ENCODE results near the gene POLE3. TPM values are rescaled to one million over a fixed set of nuclear protein-coding genes. Genes with fewer than 3 reads are reported as not detected.

POLE3 gene
- total RNA-seq, 6 experiments from 2014 or later: 13.8 to 24.5 (median 16.6) TPM

DNA sequence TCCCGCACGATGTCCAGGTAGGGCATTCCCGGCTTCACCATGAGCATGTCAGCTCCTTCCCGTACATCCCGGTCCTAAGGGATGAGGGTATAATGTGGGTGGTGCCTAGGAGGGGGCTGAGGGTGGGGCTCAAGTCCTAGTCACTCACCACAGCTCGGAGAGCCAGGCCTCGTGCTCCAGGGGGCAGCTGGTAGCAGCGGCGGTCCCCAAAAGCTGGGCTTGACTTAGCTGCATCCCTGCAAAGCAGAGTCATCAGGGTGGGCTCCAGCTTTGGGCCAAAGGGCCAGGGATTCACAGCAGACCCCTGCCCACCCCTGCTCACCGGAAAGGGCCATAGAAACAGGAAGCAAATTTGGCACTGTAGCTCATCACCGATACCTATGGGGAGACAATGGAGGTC, 21.0 kb downstream of the POLE3 start:
- Histone ChIP-seq H3K27me3 (no peaks in the 10 kb centered on the region), H3K9me3 (no peaks in the 10 kb centered on the region), H3K4me1 (peaks cover 0 to 63% (median 24%) of the 10 kb centered on the region in 4 donors), H3K27ac (peak overlapping the region in 1 of 3 donors; percentile 61), H3K36me3 (peaks cover 0 to 32% (median 16%) of the 10 kb centered on the region in 4 donors), H3K4me3 (no peak overlapping the region)
- no peak for TF ChIP-seq POLR2A (IDR thresholded peaks at IDR 0.05)
- TF ChIP-seq, protein P1, sequence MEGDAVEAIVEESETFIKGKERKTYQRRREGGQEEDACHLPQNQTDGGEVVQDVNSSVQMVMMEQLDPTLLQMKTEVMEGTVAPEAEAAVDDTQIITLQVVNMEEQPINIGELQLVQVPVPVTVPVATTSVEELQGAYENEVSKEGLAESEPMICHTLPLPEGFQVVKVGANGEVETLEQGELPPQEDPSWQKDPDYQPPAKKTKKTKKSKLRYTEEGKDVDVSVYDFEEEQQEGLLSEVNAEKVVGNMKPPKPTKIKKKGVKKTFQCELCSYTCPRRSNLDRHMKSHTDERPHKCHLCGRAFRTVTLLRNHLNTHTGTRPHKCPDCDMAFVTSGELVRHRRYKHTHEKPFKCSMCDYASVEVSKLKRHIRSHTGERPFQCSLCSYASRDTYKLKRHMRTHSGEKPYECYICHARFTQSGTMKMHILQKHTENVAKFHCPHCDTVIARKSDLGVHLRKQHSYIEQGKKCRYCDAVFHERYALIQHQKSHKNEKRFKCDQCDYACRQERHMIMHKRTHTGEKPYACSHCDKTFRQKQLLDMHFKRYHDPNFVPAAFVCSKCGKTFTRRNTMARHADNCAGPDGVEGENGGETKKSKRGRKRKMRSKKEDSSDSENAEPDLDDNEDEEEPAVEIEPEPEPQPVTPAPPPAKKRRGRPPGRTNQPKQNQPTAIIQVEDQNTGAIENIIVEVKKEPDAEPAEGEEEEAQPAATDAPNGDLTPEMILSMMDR (IDR thresholded peaks at IDR 0.05): no peak
- no peak for DNase-seq
- no peak for ATAC-seq
- WGBS (ENCODE audit: insufficient coverage, low coverage, low lambda C conversion rate, missing lambda C conversion rate): 84% methylated on average over 5 of the region's 11 CpGs
- intact Hi-C loops (cut with DNase I): no loop called here

DNA sequence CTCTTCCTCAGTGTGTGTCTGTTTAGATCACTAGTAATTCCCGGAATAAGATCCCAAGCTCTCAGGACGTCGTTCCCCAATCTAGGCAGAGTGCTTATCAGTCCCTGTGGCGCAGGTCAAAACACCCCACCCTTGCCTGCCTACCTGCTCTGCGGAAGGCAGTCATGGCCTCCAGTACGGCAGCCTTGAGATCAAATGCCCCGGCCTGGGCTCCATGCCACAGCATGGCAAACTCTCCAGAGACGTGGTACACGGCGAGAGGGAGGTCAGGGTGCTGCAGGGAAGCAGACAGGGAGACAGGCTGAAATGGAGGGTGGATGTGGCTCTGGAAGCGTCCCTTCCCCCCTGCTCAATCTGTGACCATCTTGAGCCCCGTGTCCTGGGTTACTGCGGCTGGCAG, 21.6 kb downstream of the POLE3 start:
- peak; percentile 71 to 78 (median 74) for ATAC-seq
- peaks cover 0 to 32% (median 16%) of the 10 kb centered on the region in 4 donors for H3K36me3 ChIP-seq
- no peaks in the 10 kb centered on the region for H3K9me3 ChIP-seq

DNA sequence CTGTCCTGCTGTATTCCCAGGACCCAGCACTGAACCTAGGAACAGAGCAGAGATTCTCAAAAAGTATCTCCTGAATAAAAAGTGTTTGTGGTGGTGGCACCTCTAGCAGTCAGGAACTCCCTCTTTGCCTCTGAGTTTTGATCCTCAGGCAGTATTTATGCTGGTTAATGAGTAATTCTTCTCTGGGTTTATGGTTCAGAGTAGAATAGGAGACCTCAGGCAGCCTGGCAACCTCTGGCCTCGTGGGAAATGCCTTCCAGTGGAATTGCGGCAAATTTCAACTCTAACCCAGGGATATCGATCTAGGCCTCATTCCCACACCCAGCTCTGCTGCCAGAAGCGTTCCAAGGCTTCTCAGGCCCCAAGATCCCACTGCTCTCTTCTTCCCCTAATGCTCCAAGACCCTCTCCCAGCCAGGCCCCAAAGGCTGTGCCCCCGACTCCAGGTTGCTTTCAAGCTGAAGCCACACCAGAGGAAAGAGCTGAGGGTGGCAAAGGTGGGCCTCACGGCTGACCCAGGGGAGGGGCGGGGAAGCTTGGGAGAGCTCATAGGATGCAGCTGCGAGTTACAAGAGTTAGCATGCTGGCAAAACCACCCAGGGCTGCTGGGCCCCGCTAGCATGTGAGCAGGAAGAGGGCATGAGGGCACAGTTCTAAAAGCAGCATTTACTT, 22.8 kb downstream of the POLE3 start:
- TF ChIP-seq POLR2A (IDR thresholded peaks at IDR 0.05): no peak
- TF ChIP-seq, protein P1 (IDR thresholded peaks at IDR 0.05): no peak
- WGBS (ENCODE audit: insufficient coverage, low coverage, low lambda C conversion rate, missing lambda C conversion rate): 33% methylated on average over 7 of the region's 9 CpGs
- Histone ChIP-seq H3K36me3 (peaks cover 0 to 32% (median 16%) of the 10 kb centered on the region in 4 donors), H3K4me1 (peaks cover 0 to 59% (median 23%) of the 10 kb centered on the region in 4 donors), H3K27me3 (no peaks in the 10 kb centered on the region), H3K4me3 (peak overlapping the region in 2 of 3 donors; percentile 6 to 7), H3K9me3 (no peaks in the 10 kb centered on the region), H3K27ac (peak overlapping the region in 2 of 3 donors; percentile 61 to 62)
- ATAC-seq: peak; percentile 79 to 83 (median 80)
- intact Hi-C loops (cut with DNase I): no loop called here
- DNase-seq: peak; percentile 74 to 90 (median 84)

More for the DNA sequence above, 21.6 kb downstream of the POLE3 start:
- H3K4me1 ChIP-seq: peaks cover 0 to 58% (median 22%) of the 10 kb centered on the region in 4 donors
- DNase-seq: peak; percentile 82 to 92 (median 90)
- H3K27ac ChIP-seq: peak overlapping the region in 2 of 3 donors; percentile 7 to 61
- WGBS (ENCODE audit: insufficient coverage, low coverage, low lambda C conversion rate, missing lambda C conversion rate): 23% methylated on average over 12 of the region's 13 CpGs
- no peaks in the 10 kb centered on the region for H3K27me3 ChIP-seq
- no peak for TF ChIP-seq POLR2A (IDR thresholded peaks at IDR 0.05)
- TF ChIP-seq, protein P1 (IDR thresholded peaks at IDR 0.05): no peak
- H3K4me3 ChIP-seq: no peak overlapping the region
- intact Hi-C loops (cut with DNase I): no loop called here

DNA sequence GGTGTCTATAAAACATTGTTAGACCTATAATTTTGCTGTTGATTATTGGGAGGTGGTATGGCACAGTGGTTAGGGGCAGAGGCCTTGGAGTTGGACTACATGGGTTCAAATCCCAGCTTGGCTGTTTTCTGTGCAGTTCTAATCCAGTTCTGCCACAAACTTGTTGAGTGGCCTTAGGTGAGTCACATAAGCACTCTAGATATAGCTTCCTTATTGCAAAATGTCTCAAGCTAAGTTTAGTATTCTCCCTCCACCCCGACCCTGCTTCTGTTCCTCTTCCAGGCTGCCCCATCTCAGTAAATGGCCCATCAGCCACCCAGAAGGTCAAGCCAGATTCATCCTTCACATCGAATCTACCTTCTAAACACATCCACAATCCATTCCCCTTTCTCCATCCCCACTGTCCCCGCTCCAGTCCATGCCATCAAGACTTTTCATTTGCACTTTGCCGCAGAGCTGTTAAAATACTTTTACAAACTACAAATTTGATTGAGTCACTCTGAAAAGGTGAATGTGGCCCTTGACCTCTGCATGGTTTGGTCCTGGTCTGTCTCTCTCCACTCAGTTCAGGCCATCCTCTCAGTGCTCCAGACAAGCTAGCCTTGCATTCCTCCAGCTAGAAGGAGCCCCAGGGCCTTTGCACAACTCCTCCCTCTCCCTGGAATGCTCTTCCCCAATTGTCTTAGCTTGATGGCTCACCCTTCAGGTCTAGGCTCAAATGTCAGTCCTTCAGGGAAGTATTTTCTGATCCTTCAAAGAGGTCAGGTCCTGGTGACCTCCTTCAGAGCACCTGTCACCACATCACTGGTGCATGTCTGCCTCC, 23.7 kb downstream of the POLE3 start:
- peaks cover 0 to 28% (median 13%) of the 10 kb centered on the region in 4 donors for H3K36me3 ChIP-seq
- peak overlapping the region in 2 of 3 donors; percentile 61 to 62 for H3K27ac ChIP-seq

More for the DNA sequence above, 23.7 kb downstream of the POLE3 start:
- Histone ChIP-seq H3K4me3 (peak overlapping the region in 2 of 3 donors; percentile 2 to 7), H3K9me3 (no peaks in the 10 kb centered on the region), H3K27me3 (no peaks in the 10 kb centered on the region), H3K4me1 (peaks cover 0 to 68% (median 26%) of the 10 kb centered on the region in 4 donors)
- TF ChIP-seq, protein P1 (IDR thresholded peaks at IDR 0.05): no peak
- intact Hi-C loops (cut with DNase I): no loop called here
- ATAC-seq (peak in 1 of 4 donors; percentile 10), DNase-seq (no peak)
- WGBS (ENCODE audit: insufficient coverage, low coverage, low lambda C conversion rate, missing lambda C conversion rate): 51% methylated on average over 4 of the region's 4 CpGs
